GM12874 (cell line): ENCODE results near the gene PTPRK.

Experiments
- TF ChIP-seq, protein P1 (sequence below): IDR thresholded peaks from 2 replicates; pipeline ENCODE4 v1.5.1; 2011; ENCODE audit warnings: low read depth, mild to moderate bottlenecking, control low read depth, low read length, moderate library complexity; ENCODE audit not compliant: insufficient read depth

Gene PTPRK

DNA sequence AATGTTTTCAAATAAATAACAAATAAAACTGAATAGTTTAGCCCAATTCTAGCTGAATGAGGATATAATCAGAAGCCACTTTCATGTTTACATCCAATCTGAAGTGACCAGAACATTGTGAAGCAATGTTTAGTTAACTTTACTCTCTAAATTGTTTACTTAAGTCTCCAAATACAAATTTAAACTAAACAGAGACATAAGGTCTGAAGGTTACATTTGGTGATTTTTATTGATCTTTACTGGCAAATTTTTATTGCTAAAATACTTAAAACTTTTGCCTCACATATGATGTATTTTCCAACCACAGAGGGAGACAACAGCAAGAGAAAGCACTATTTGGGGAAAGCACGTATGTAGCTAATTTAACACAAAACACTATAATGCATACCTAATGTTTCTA lies 512.7 kb downstream of the PTPRK start:
- TF ChIP-seq, protein P1, sequence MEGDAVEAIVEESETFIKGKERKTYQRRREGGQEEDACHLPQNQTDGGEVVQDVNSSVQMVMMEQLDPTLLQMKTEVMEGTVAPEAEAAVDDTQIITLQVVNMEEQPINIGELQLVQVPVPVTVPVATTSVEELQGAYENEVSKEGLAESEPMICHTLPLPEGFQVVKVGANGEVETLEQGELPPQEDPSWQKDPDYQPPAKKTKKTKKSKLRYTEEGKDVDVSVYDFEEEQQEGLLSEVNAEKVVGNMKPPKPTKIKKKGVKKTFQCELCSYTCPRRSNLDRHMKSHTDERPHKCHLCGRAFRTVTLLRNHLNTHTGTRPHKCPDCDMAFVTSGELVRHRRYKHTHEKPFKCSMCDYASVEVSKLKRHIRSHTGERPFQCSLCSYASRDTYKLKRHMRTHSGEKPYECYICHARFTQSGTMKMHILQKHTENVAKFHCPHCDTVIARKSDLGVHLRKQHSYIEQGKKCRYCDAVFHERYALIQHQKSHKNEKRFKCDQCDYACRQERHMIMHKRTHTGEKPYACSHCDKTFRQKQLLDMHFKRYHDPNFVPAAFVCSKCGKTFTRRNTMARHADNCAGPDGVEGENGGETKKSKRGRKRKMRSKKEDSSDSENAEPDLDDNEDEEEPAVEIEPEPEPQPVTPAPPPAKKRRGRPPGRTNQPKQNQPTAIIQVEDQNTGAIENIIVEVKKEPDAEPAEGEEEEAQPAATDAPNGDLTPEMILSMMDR, result no peak

DNA sequence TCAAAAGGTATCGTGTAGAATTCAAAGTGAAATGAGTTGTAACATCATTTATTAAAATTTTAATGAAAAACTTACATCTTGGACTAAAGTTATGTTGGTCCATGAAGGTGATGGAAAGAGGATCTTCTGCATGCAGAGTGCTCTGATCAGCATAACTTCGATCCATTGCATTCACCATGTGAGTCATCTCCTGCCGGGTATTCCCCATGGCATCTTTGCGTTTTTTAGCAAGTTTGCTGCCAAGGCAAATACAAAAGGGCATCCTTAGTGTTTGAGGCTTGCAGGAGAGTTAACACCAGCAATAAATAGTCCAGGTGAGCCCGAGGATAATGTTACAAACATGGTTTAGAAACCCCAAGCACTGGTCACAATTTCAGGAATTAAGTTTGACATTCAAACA lies 515.4 kb downstream of the PTPRK start:
- TF ChIP-seq, protein P1, result no peak

DNA sequence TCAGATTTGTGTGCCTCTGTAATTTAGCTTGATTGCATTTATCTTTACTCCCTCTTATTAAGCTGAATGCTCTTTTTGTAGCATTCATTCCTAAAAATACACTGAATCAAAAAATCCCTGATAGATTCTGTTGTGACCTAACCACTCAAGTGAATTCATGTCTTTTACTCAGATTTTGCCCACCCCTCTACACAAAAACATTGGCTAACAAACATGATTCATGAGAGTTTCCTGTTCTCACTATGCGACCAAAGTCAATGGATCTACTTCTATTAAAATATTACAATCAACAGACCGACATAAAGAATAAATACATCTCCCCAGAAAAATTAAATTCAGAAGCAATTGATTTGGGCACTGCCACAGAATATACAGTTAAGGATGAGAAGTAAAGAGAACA lies 520.0 kb downstream of the PTPRK start:
- TF ChIP-seq, protein P1, result no peak

DNA sequence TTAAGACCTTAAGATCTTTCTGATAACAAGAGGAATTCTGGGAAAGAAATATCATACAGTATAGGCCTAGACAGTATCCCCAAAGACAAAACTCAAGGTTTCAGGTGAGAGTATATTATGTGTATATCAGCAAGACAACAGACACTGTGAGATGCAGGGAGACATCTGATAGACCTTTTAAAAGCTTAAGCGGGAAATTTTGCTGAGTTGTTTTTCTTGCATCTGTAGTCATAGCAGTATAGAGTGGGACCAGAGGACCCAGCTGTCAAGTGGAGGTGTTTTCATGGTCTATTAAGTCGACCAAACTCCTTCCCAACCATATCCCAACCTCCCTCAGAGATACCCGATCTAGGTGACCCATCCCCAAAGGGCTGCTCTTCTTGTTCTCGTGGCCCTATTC lies 521.4 kb downstream of the PTPRK start:
- TF ChIP-seq, protein P1, result no peak

DNA sequence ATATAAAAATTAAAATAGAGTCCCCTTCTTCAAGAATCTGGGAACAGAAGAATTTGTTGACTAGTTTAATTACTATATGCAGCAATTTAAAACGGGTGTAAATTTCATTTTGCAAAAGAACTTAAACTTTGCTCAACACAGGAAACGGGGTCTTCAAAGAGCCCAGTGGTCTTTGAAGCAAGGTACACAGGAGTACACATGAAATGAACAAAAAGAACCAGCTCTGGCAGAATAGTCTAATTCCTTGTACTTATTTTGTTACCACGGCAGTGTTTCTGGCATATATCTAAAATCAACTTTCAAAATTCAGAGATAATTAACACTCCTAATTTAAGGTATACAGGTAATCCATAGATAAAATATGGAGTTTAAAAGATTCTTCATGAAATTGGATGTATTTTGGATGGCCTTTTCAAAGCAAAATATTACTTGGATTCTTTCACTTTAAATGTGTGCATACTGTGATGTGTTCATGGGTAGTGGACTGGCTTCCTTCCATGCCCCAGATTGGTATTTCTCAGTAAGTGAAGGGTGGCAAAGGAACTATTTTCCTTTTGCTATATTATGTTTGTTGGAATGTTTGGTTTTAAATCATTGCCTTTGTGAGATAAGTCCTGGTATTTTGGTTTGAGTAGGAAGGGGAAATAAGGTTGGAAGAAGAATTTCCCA lies 522.8 kb downstream of the PTPRK start:
- TF ChIP-seq, protein P1, result no peak

DNA sequence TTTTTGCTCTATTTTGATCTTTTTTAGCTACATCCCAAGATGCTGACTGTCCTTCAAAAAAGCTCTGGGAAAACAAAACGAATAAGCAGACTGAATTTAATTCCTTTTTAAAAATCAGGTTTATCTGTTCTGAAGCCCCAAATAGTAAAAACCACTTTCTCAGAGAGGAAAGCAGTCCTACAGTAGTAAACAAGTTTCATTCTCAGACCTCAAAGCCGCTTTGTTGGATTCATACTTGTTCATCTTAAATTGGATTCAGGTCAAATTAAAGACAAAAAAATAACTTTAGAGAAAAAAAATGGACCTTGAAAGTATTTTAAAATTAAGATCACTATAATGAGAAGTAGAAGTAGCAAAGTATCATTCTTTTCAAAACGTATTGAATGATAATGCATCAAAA lies 523.5 kb downstream of the PTPRK start:
- TF ChIP-seq, protein P1, result no peak

DNA sequence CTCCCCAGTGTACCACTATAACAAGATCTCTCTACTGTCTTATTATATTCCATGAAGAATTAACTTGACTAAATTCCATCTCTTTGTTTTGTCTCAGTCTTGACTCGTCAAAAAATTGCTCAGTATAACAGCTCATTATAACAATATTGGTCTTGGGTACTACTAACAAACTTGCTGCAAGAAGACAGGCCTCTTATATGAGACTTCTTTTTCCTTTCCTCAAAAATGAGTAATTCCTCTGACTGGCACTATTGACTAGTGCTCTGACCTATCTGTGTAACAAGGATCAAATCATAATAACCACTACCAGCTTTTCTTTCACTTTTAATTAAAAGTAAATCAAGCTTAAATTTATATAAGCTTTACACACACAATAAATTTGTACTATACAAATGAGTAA lies 528.3 kb downstream of the PTPRK start:
- TF ChIP-seq, protein P1, result no peak

DNA sequence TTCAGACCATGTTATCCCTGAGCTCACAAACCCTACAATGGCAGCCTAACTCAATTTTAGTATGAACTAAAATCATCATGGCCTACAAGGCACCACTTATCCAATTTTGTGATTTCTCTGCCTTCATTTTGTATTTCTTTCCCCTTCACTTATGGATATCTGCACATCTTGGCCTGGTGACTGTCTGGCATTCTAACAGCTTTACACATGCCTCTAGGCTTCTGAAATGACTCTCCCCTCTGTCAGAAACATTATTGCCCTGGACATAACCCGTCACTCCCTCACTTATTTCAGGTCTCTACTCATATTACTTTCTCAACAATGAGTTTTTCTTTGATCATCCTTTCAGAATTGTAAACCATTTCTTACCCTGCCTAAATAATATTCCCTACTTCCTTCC lies 530.3 kb downstream of the PTPRK start:
- TF ChIP-seq, protein P1, result no peak
